ENCODE results near the gene ELMO3. TPM values are rescaled to one million over a fixed set of nuclear protein-coding genes. Genes with fewer than 3 reads are reported as not detected.

ELMO3 gene
- polyA plus RNA-seq, 5 donors: 4.6 to 11.0 (median 6.3) TPM

GRCh38 chr16:67237396-67238277 is 38.7 kb downstream of the ELMO3 start:
- no peak for DNase-seq

- no peak for DNase-seq
Observed at GRCh38 chr16:67238278-67238575, 39.3 kb downstream of the ELMO3 start.

DNA sequence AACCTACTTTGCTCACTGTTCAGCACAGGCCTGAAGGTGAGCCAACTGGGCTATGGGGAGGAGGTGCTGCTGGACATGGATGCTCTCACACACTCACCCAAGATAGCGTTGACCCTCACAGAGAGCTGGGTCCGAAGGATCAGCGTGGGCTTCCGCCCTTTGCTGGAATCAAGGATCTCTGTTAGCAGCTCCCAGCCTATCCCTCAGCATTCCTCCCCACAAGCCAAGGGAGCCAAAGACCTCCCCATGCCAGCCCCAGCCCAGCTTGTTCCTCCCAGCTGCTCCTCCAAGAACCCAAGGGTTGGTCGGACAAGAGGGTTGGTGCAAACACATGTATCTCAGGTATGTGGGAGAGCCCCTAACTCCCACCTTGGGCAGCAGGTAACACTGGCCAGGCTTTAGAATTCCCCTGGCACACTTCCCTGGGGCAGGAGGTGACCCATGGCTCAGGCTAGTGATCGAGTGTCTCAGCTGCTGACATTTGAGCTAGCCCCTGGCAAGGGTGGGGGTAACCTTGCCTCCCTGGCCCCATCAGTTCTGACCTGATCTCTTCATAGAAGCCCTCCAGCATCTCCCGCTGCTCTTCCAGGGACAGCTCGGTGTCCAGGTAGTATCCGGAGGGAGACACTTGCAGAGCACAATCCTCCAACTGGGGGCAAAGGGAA is 40.0 kb downstream of the ELMO3 start:
- no peak for DNase-seq

DNA sequence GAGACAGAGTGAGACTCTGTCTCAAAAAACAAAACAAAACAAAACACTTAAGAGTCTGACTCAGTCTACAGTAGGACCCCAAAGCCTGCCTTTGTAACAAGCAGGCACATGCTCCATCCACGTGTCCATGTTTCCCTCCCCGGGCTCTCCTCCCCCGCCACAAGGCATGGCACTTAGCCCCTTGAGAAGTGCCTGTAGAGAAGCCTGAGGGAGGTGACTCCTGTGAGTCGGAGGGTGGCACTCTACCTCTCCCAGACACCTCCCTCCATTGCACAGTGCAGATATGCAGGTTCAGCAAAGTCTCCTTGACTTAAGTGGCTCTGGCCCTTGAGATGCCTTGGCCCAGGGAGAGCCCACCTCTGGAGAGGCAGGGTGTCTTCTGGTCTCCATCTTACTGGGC is 41.6 kb downstream of the ELMO3 start:
- DNase-seq: peak in 1 of 2 donors; percentile 44

DNA sequence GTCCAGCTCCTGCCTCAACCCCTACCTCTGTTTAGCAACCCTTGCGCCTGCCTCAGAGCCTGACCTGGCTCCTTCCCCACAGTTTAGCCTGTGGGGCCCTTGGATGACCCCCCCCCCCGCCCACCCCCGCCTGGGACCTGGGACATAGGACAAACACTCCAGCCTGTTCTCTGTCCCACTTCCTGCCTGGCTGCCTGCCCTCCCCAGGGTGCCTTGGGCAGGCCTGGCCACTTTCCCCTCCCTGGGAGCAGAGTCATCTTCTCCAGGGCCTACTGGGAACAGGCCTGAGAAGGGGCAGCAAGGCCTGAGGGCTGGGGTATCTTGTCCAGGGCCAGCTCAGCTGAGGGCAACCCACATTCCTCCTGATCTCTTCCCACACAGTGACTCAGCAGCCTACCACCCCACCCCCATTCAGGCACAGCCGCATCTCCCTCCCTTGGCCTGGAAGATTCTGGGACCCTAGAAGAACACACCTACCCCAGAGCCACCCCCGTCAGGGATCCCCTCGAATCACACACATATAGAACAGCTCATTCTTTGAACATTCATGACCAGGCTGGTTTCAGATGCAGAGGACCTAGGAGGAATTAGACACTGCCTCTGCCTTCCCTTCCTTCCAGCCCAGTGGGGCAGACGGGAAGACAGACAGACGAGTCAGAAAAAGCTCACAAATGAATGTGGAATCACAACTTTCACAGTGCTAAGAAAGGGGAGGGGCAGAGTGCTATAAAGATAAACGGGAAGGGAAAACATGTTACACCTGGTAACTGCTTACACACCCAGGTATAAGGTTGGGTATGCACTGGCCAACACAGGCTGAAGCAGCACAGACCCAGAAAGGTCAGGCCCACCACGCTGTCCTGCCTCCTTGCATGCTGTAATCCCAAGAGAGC is 42.3 kb downstream of the ELMO3 start:
- peak in 1 of 2 donors; percentile 42 for DNase-seq

DNA sequence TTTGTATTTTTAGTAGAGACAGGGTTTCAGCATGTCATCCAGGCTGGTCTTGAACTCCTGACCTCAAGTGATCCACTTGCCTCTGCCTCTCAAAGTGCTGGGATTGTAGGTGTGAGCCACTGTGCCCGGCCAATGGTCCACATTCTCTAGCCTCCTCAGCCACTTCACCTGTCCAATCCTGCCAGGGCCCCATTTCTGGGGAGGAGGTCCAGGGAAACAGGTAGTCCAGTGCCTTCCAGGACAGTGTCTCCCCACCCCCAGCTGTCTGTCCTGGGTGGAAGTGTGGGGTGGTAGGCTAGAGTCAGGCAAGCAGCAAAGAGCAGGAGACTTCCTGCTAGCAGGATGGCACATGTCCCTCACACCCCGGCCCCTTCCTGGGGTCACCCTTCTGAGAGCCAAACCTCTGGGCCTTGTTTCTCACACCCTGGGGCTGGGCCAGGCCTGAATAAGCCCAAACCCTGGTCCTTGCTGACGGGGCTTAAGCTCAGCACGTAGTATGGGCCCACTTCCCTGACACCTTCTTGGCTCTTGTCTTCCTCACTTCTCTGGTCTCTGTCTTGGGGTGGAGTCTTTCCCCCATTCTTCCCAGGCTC is 43.3 kb downstream of the ELMO3 start:
- DNase-seq: peak; percentile 94 to 95

DNA sequence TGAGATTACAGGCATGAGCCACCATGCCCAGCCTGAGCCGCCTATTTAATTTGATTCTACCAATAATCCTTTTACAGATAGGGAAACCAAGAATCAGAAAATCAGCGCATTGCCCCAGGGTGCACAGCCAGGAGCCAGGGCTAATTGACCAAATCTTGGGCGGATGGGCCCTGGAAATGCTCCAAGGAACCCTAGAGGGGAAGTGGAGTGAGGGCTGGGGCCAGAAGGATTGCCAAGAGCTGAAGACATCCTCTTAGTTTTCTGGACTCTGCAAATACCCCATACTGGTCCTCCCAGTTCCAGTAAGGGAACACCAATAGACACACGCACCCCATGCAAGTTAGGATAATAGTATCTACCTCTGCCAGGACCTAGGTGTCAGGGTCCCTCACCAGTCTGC is 44.5 kb downstream of the ELMO3 start:
- DNase-seq: no peak

DNA sequence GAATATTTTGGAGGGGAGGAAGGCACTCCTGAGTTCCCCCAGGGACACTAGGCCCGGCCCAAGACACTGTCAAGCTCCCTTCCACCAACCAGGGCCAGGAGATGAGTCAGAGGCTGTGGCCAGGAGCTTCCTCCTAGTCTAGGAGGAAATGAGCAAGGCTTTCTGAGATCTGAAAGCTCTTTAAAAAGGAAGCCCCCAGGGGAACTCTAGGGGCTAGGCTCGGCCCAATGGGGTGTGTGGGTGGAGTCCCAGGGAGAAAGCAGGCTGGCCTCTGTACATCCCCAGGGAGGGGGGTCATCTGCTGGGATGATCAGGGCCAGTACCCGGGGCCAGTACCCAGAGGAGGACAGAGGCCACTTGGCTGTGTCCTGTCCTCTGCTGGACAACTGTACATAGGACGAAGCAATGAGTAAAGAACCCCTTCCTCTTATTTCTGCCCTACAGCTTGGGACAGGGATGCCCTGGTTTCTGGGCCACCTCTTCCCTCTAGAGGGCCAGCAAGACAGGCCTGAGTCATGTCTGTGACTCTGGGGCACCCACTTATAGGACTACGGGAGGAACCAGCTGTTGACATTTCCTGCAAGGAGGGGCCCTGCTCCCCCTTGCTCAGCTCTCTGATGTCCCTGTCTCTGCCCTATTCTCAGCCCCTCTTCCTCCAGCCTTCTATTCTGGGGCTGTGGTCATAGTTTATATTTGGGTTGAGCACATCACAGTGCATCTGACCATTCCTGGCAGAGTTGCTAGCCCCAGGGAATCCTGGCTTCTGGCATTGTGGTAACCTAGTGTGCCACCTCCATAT is 45.7 kb downstream of the ELMO3 start:
- no peak for DNase-seq

DNA sequence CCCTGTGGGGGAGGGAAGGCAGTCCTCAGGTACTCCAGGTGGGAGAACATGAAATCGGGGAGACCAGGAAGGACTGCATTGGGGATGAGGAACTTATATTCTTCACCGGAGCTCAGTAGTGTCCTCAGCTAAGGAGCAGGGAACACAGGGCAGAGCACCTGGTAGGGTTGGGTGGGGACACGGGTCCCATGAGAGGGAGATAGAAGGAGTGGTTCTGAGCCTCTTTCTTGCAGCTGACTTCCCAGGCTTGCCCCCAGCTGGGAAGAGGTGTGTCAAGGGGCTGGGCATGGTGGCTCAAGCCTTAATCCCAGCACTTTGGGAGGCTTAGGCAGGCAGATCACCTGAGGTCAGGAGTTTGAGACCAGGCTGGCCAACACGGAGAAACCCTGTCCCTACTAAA is 46.3 kb downstream of the ELMO3 start:
- no peak for DNase-seq

DNA sequence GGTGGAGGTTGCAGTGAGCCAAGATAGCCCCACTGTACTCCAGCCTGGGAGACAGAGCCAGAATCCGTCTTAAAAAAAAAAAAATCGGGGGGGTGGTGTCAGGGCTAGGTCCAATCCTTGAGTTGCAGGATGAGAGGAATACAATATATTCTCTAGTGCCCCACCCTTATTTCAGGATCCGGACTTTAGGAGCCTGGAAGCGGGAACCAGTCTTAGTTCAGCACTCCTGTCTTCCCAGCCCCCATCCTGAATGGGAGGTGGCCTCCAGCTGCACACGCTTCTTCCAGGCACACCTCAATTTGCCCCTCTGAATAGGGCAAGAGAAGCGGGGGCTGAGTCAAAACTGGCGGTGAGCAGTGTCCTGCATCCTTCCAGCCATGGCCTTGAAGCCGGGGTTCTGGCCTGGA is 46.7 kb downstream of the ELMO3 start:
- DNase-seq: no peak

- DNase-seq: peak; percentile 91 to 92
Observed at GRCh38 chr16:67246081-67246755, 47.3 kb downstream of the ELMO3 start.

- DNase-seq: peak in 1 of 2 donors; percentile 56
Observed at GRCh38 chr16:67246756-67247191, 47.8 kb downstream of the ELMO3 start.

DNA sequence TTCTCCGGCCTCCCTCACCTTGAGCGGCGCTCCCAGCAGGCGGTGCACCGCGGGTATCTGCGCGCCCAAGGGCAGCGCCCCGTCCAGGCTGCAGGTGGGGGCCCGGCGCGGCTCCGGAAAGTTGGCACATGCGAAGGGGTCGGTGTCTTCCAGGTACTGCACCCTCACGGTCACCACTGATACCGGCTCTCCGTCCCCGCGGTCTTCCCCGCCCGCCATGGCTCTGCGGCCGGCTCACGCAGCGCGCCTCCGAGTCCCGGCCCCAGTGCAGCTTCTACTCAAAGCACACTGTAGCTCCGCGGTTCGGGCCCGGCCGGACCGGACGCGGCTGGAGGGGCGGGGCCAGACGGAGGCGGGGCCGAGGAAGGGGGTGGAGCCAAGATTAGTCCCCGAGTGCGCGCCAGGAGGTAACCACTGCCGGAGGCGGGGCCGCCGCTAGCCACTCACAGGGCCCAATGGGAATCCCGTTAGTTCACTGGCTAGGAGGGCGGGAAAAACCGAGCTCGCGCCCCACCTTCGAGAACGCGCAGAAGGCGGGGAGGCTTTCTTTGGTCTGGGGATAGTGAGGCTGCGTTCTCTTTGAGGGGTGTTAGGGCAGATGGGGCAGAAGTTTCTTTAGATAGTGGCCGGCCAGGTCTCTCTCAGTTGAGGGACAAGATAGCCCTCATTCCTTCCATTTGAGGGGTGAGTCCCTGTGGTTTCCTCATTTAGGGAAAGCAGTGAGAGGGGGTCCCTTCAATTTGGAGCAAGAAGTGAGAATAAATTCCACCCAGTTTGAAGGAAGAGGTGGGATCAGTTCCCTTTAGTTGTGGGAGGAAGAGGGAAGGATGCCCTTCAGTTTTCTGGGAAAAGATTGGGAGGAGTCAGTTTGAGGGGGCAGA is 48.5 kb downstream of the ELMO3 start, which contains the start of gene FHOD1:
Gene FHOD1, minus strand, starts transcription at position 290 of the 881 bp plus-strand sequence. Its CDS starts 71 bp downstream, at position 219.
- DNase-seq: peak; percentile 93 to 94

DNA sequence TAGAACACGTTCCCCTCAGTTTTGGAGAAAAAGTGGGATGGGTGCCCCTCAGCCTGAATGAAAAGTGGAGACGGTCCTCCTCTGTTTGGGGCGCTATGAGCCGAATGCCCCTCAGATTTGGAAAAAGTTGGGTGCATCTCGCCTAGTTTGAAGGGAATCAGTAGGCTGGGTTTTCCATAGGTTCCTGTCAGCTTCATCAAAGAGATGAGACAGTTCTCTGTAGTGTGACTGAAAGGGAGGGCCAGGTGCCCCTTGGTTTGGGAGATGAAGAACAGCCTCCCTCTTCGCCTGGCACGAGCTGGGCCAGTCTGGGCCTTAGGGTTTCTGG is 49.1 kb downstream of the ELMO3 start:
- DNase-seq: no peak

- DNase-seq: peak in 1 of 2 donors; percentile 51
Observed at GRCh38 chr16:67248401-67249177, 49.7 kb downstream of the ELMO3 start, which contains the start of gene SLC9A5. TSS of gene SLC9A5 (plus strand) at chr16:67248979. CDS start at chr16:67249015, 36 bp downstream.

DNA sequence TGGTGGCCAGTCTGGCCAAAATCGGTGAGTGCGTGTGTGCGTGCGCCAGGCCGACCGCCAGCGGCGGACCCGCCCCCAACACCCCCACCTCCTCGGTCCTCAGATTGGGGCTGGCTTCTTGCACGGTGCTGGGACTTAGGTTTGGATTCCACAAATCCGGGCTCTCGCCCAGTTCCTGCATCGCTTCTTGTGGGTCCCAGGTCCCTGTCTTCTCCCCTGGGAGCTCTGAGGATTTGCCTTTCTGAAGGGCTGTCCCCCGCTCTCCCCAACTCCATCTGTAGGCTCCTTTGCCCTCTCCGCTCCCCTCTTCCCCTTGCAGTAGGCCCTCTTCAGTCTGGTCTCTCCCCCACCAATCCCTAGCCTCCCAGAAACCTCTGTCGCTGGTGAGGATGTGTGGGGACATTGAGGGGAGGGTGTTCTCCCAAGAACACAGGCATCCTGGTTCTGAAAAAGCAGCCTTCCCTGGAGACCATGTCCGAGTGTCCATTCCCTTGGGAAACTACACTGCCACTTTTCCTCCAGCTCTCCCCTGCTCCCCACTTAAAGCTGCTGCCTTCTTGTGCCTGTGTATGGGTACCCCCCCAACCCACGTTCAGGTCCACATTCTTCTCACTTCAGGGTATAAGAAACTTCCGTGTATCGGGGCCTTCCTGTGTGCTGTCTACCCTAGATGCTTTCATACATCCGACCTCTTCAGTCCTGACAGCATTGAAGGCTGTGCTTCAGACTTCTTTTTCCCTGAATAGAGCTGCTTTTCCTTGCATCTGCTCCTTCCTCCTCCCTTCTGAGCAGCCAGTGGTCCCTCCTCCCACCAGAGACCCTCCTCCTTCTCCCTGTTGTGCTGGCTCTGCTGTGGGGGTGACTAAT is 50.5 kb downstream of the ELMO3 start:
- no peak for DNase-seq

DNA sequence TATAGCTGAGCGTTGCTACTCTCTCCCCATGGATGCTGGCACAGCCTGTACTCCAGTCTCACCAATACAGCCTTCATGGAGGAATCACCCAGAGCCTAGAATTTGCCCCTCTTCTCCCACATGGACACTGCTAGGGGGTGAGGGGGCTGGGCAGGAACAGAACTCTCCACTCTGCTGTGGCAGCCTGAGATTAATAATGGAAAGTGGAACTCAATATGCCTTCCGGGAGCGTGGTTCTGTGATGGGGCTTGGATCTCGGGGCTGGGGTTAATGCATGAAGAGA is 51.1 kb downstream of the ELMO3 start:
- no peak for DNase-seq

All from right lung (tissue), 5 donors.